H1 (cell line): ENCODE results near the gene ABHD11. TPM values are rescaled to one million over a fixed set of nuclear protein-coding genes. Genes with fewer than 3 reads are reported as not detected.

Source experiments
- CTCF ChIA-PET: fragments of 300-600 bp; sonication (Branson Sonifier 250); formaldehyde crosslinking; loops from one replicate; lab custom pipeline; 2021; ENCODE audit not compliant: partially characterized antibody; lab: Charles Lee
- POLR2A ChIA-PET: fragments of 300-600 bp; sonication (Branson Sonifier 250); formaldehyde crosslinking; loops from one replicate; lab custom pipeline; 2021; ENCODE audit warnings: inconsistent platforms; ENCODE audit not compliant: partially characterized antibody; lab: Charles Lee
- DNase-seq, 2 experiments: peaks; one replicate each; pipeline versions ENCODE4 v3.0.0 to v3.0.0-alpha.2; 2010 to 2022; ENCODE audit warnings: low spot score in 2 of 2, low read depth in 1 of 2, mixed read lengths in 1 of 2
- FAIRE-seq: peaks from 2 replicates; lab custom pipeline; 2011; peaks lifted over from hg19 to GRCh38; lab: Jason Lieb, UNC
- H2AFZ ChIP-seq: 2 replicates; pipeline ENCODE4 v1.8.1; 2012; ENCODE audit warnings: low read length, inconsistent platforms
- H2AK5ac ChIP-seq: 2 replicates; pipeline ENCODE4 v1.6.1; 2013; ENCODE audit warnings: low read depth, low read length
- H2BK120ac ChIP-seq: replicated peaks from 2 replicates; pipeline ENCODE3; 2013; ENCODE audit warnings: low read depth, low read length, inconsistent platforms
- H2BK12ac ChIP-seq: 2 replicates; pipeline ENCODE4 v1.6.1; 2013; ENCODE audit warnings: low read depth, low read length
- H2BK15ac ChIP-seq: 2 replicates; pipeline ENCODE4 v1.6.1; 2013; ENCODE audit warnings: low read length
- H2BK20ac ChIP-seq: 2 replicates; pipeline ENCODE4 v1.6.1; 2013; ENCODE audit warnings: low read length
- H2BK5ac ChIP-seq: 2 replicates; pipeline ENCODE4 v1.6.1; 2013; ENCODE audit warnings: low read depth, low read length
- H3K14ac ChIP-seq: 2 replicates; pipeline ENCODE4 v1.6.1; 2013; ENCODE audit warnings: inconsistent platforms; ENCODE audit not compliant: insufficient read length
- H3K18ac ChIP-seq: 2 replicates; pipeline ENCODE4 v1.6.1; 2013; ENCODE audit warnings: low read length; ENCODE audit errors: extremely low read depth
- H3K23ac ChIP-seq: 2 replicates; pipeline ENCODE4 v1.6.1; 2013; ENCODE audit warnings: inconsistent platforms; ENCODE audit not compliant: insufficient read length
- H3K23me2 ChIP-seq: 2 replicates; pipeline ENCODE4 v1.6.1; 2013; ENCODE audit warnings: low read depth, low read length
- H3K27ac ChIP-seq: 2 replicates; pipeline ENCODE4 v1.6.1; 2011; ENCODE audit warnings: low read depth, low read length, inconsistent platforms
- H3K27me3 ChIP-seq, 4 experiments: replicated peaks in 1 of 4; 1 replicate in 1 of 4; 2 replicates in 3 of 4; pipeline versions ENCODE4 v1.6.1 to v1.8.1; 2011 to 2013; ENCODE audit warnings: low read length in 3 of 4, mild to moderate bottlenecking in 3 of 4, inconsistent platforms in 2 of 4, mixed read lengths in 2 of 4, moderate library complexity in 1 of 4; ENCODE audit not compliant: control insufficient read depth in 3 of 4, insufficient read depth in 3 of 4; ENCODE audit errors: extremely low read depth in 1 of 4
- H3K36me3 ChIP-seq, 4 experiments: 2 replicates each; pipeline versions ENCODE4 v1.6.1 to v1.8.1; 2011 to 2013; ENCODE audit warnings: mild to moderate bottlenecking in 4 of 4, low read length in 3 of 4, moderate library complexity in 2 of 4, control low read depth in 1 of 4, inconsistent platforms in 1 of 4; ENCODE audit not compliant: insufficient read depth in 4 of 4, control insufficient read depth in 2 of 4
- H3K4ac ChIP-seq: replicated peaks from 2 replicates; pipeline ENCODE3; 2013; ENCODE audit warnings: low read length, low read depth, mixed read lengths, inconsistent platforms; ENCODE audit not compliant: insufficient read length
- H3K4me1 ChIP-seq, 4 experiments: replicated peaks in 1 of 4; 1 replicate in 1 of 4; 2 replicates in 3 of 4; pipeline versions ENCODE4 v1.6.1 to v1.8.1; 2011 to 2013; ENCODE audit warnings: low read length in 3 of 4, inconsistent platforms in 2 of 4, mixed read lengths in 1 of 4; ENCODE audit not compliant: insufficient read depth in 4 of 4, control insufficient read depth in 3 of 4
- H3K4me2 ChIP-seq, 2 experiments: 2 replicates each; pipeline versions ENCODE4 v1.6.1 to v1.8.1; 2011 to 2013; ENCODE audit warnings: low read depth in 2 of 2, low read length in 2 of 2, control low read depth in 1 of 2, inconsistent platforms in 1 of 2, mild to moderate bottlenecking in 1 of 2; ENCODE audit not compliant: insufficient read depth in 1 of 2
- H3K4me3 ChIP-seq, 4 experiments: fragments of 200-600, 300-600 bp in 1 of 4; sonication (generic), shearing (Covaris generic), sonication (Bioruptor Twin) in 1 of 4; 2 replicates each; pipeline versions ENCODE4 v1.5.1 to v1.8.1; 2011 to 2016; ENCODE audit warnings: low read length in 4 of 4, low read depth in 3 of 4, control low read depth in 2 of 4, inconsistent platforms in 2 of 4, mild to moderate bottlenecking in 2 of 4, mixed read lengths in 1 of 4, moderate library complexity in 1 of 4; ENCODE audit not compliant: insufficient read depth in 2 of 4; ENCODE audit errors: extremely low read depth in 1 of 4
- H3K56ac ChIP-seq: replicated peaks from 2 replicates; pipeline ENCODE3; 2013; ENCODE audit warnings: low read depth, mild to moderate bottlenecking, mixed read lengths, low read length, inconsistent platforms; ENCODE audit not compliant: insufficient read length
- H3K79me1 ChIP-seq: 2 replicates; pipeline ENCODE4 v1.6.1; 2013; ENCODE audit warnings: low read depth, low read length, control low read depth
- H3K79me2 ChIP-seq, 2 experiments: 2 replicates each; pipeline versions ENCODE4 v1.6.1 to v1.8.1; 2012 to 2013; ENCODE audit warnings: low read length in 2 of 2, mild to moderate bottlenecking in 2 of 2, inconsistent platforms in 1 of 2; ENCODE audit not compliant: insufficient read depth in 2 of 2, control insufficient read depth in 1 of 2
- H3K9ac ChIP-seq, 4 experiments: replicated peaks in 1 of 4; 1 replicate in 1 of 4; 2 replicates in 3 of 4; pipeline versions ENCODE4 v1.6.1 to v1.8.1; 2011 to 2013; ENCODE audit warnings: low read depth in 3 of 4, low read length in 3 of 4, control low read depth in 2 of 4, mild to moderate bottlenecking in 2 of 4, moderate library complexity in 2 of 4, inconsistent platforms in 1 of 4; ENCODE audit errors: extremely low read depth in 1 of 4
- H3K9me3 ChIP-seq, 2 experiments: 2 replicates each; pipeline versions ENCODE4 v1.6.1 to v1.8.1; 2012 to 2013; ENCODE audit warnings: mild to moderate bottlenecking in 2 of 2, moderate library complexity in 2 of 2, control low read depth in 1 of 2, inconsistent platforms in 1 of 2, low read depth in 1 of 2, low read length in 1 of 2, mixed read lengths in 1 of 2; ENCODE audit not compliant: insufficient read depth in 2 of 2
- H4K20me1 ChIP-seq, 2 experiments: replicated peaks in 1 of 2; 2 replicates each; pipeline versions ENCODE3 to v1.8.1; 2011 to 2013; ENCODE audit warnings: inconsistent platforms in 2 of 2, low read length in 2 of 2, mild to moderate bottlenecking in 1 of 2; ENCODE audit not compliant: insufficient read depth in 2 of 2, control insufficient read depth in 1 of 2
- H4K5ac ChIP-seq: 2 replicates; pipeline ENCODE4 v1.6.1; 2013; ENCODE audit warnings: low read length, low read depth, mixed read lengths, inconsistent platforms; ENCODE audit not compliant: insufficient read length
- H4K8ac ChIP-seq: 2 replicates; pipeline ENCODE4 v1.8.0; 2013; ENCODE audit warnings: mild to moderate bottlenecking, moderate library complexity, low read length, inconsistent platforms; ENCODE audit not compliant: insufficient read depth; ENCODE audit errors: extremely low read depth
- H4K91ac ChIP-seq: replicated peaks from 2 replicates; pipeline ENCODE3; 2013; ENCODE audit warnings: low read length, mixed read lengths, inconsistent platforms; ENCODE audit not compliant: insufficient read length
- CHD2 ChIP-seq: IDR thresholded peaks from 2 replicates; pipeline ENCODE4 v1.6.1; 2012; ENCODE audit warnings: low read length, improper control_type of control experiment
- CTBP2 ChIP-seq: IDR thresholded peaks from 2 replicates; pipeline ENCODE4 v1.7.0; 2011; ENCODE audit warnings: borderline replicate concordance, mild to moderate bottlenecking, moderate library complexity, mixed read lengths, low read length; ENCODE audit not compliant: insufficient read depth, insufficient read length
- HDAC2 ChIP-seq, 2 experiments: fragments of 300-600 bp in 1 of 2; sonication (generic) in 1 of 2; IDR thresholded peaks; 2 replicates each; pipeline ENCODE4 v1.6.1; 2011 to 2012; ENCODE audit warnings: low read depth in 2 of 2, low read length in 2 of 2, mild to moderate bottlenecking in 2 of 2, moderate library complexity in 2 of 2, borderline replicate concordance in 1 of 2, inconsistent platforms in 1 of 2
- POLR2AphosphoS5 ChIP-seq: IDR thresholded peaks from 2 replicates; pipeline ENCODE4 v1.6.1; 2011; ENCODE audit warnings: low read depth, low read length
- RNF2 ChIP-seq: fragments of 200-900, 300-1000 bp; sonication (generic); IDR thresholded peaks from 2 replicates; pipeline ENCODE4 v1.7.1; 2016; ENCODE audit warnings: borderline replicate concordance, low read depth, mild to moderate bottlenecking, antibody characterized with exemption, low read length; ENCODE audit not compliant: poor library complexity, severe bottlenecking; ENCODE audit errors: missing control alignments
- SIN3A ChIP-seq, 2 experiments: IDR thresholded peaks in 1 of 2; conservative IDR thresholded peaks in 1 of 2; 2 replicates each; pipeline ENCODE4 v1.6.1; 2011 to 2012; ENCODE audit warnings: low read length in 2 of 2, improper control_type of control experiment in 1 of 2, low read depth in 1 of 2, mild to moderate bottlenecking in 1 of 2
- SP1 ChIP-seq: IDR thresholded peaks from 2 replicates; pipeline ENCODE4 v1.6.1; 2011; ENCODE audit warnings: low read depth, low read length
- SP2 ChIP-seq: IDR thresholded peaks from 2 replicates; pipeline ENCODE4 v1.6.1; 2012; ENCODE audit warnings: mild to moderate bottlenecking, low read length, inconsistent platforms
- TAF1 ChIP-seq: IDR thresholded peaks from 2 replicates; pipeline ENCODE4 v1.6.1; 2011; ENCODE audit warnings: mild to moderate bottlenecking, low read depth, low read length
- TBP ChIP-seq: IDR thresholded peaks from 2 replicates; pipeline ENCODE4 v1.6.1; 2011; ENCODE audit warnings: low read depth, low read length, improper control_type of control experiment
- YY1 ChIP-seq: IDR thresholded peaks from 2 replicates; pipeline ENCODE4 v1.6.1; 2011; ENCODE audit warnings: low read depth, mild to moderate bottlenecking, low read length
- WGBS, 2 experiments: shearing (Covaris generic) in 1 of 2; methylation state at CpG; one replicate each; pipeline versions ENCODE4 v1.1.6 to v1.1.7; 2013 to 2015; ENCODE audit warnings: low lambda C conversion rate in 2 of 2, mixed read lengths in 2 of 2, inconsistent platforms in 1 of 2, low coverage in 1 of 2, missing lambda C conversion rate in 1 of 2; ENCODE audit not compliant: insufficient replicate concordance in 2 of 2, insufficient coverage in 1 of 2, insufficient read length in 1 of 2; ENCODE audit errors: extremely low coverage in 1 of 2, missing lambda C conversion rate in 1 of 2; 5-methylcytosine and 5-hydroxymethylcytosine counted together
- polyA plus RNA-seq, 7 experiments: library from polyadenylated mRNA; depleted of rRNA in 3 of 7; stranded (reverse) in 5 of 7; unstranded in 2 of 7; fragments of >200 nt in 5 of 7; fragments of 200-250 nt in 2 of 7; gene quantifications; 1 replicate in 5 of 7; 2 replicates in 1 of 7; 4 replicates in 1 of 7; pipeline versions ENCODE4 v1.2.1 to v1.2.3, GENCODE V29; 2011 to 2013; ENCODE audit warnings: missing spikeins in 2 of 7, mixed read lengths in 2 of 7
- total RNA-seq: library from RNA; stranded (reverse); fragmentation: NEBNext Ultra II Directional; extraction: Animal tissue kit (Norgen Biotek cat#: 25700); gene quantifications from 2 replicates; pipeline ENCODE4 v1.2.1, GENCODE V29; 2021

The ABHD11 gene
- total and polyA plus RNA-seq, 2 of the 8 experiments (the other 6 are each of a cell fraction or from before 2014, with no cell fraction given) = 19.8 to 42.2 TPM

GRCh38 chr7:73738220-73738611, 386 bp downstream of the ABHD11 start:
- Histone ChIP-seq H3K9me3 (no peaks in the 10 kb centered on the region), H3K56ac (peak overlapping the region; percentile 38), H2BK15ac (no peak overlapping the region), H4K91ac (peak overlapping the region; percentile 81), H2BK12ac (0 out of 2 replicates have a peak overlapping the region, but pooled peaks have one; percentile 50), H4K8ac (peak overlapping the region; percentile 97), H2BK20ac (no peak overlapping the region), H3K4me3 (peak overlapping the region; percentile 79 to 93 (median 86)), H2BK5ac (peak overlapping the region; percentile 78; the same call in 1 of the 2 replicates), H3K27ac (peak overlapping the region; percentile 90), H2BK120ac (no peak overlapping the region), H3K9ac (peak overlapping the region; percentile 50 to 90 (median 82)), H3K18ac (peak overlapping the region; percentile 60), H3K27me3 (peaks cover 0 to 2% (median 0%) of the 10 kb centered on the region in 4 experiments; a peak in 1 of 7 replicates), H2AK5ac (0 out of 2 replicates have a peak overlapping the region, but pooled peaks have one; percentile 13), H3K4me2 (peak overlapping the region; percentile 65 to 99), H2AFZ (no peak overlapping the region; the same call in 1 of the 2 replicates), H3K23ac (no peak overlapping the region), H4K5ac (peak overlapping the region; percentile 51), H3K4ac (no peak overlapping the region), H3K79me2 (peaks cover 0 to 8% of the 10 kb centered on the region in 2 experiments; a peak in 1 of 4 replicates), H3K14ac (no peak overlapping the region), H3K36me3 (peaks cover 4 to 16% (median 8%) of the 10 kb centered on the region in 4 experiments; a peak in 5 of 8 replicates), H3K79me1 (no peaks in the 10 kb centered on the region), H3K23me2 (peaks cover 15% of the 10 kb centered on the region), H4K20me1 (peaks cover 8 to 20% of the 10 kb centered on the region in 2 experiments), H3K4me1 (peaks cover 3 to 37% (median 21%) of the 10 kb centered on the region in 4 experiments)
- TF ChIP-seq TBP (0 out of 2 replicates have a peak, but pooled peaks have one; percentile 4), CTBP2 (no peak), POLR2AphosphoS5 (no peak; the same call in 1 of the 2 replicates), YY1 (no peak), CHD2 (no peak), SIN3A (conservative IDR thresholded peaks at IDR 0.05 in 1 of 2, IDR thresholded peaks at IDR 0.05 in 1 of 2; ENCODE audit: low read depth in 1 of 2, low read length in 2 of 2) (peak in 1 of 2 experiments; percentile 39; a peak in 1 of 4 replicates), HDAC2 (IDR thresholded peaks at IDR 0.05; ENCODE audit: borderline replicate concordance in 1 of 2, low read depth in 2 of 2, low read length in 2 of 2) (no peak), SP1 (no peak), TAF1 (peak; percentile 53; the same call in 1 of the 2 replicates), SP2 (no peak), RNF2 (no peak)
- POLR2A ChIA-PET = interaction anchor here (0.9 to 9.6 kb wide), 15 partner anchors 10 to 401 kb away, joined by 3 to 82 read pairs (median 3); partner anchors contain the start of genes BAZ1B, CLDN4, MLXIPL and STX1A
- FAIRE-seq (no peak), DNase-seq (peak in 1 of 2 experiments; percentile 73)
- CTCF ChIA-PET = interaction anchor here (0.6 to 11.1 kb wide), 11 partner anchors 11 to 934 kb away, joined by 3 to 87 read pairs (median 4); partner anchors contain the start of gene METTL27
- 0% methylated on average over 19 of the region's 24 CpGs; no CpG with 5 or more reads in 1 of the 2 experiments for WGBS, 2 experiments
